K562 (cell line): ENCODE results near the gene SCN7A. TPM values are rescaled to one million over a fixed set of nuclear protein-coding genes. Genes with fewer than 3 reads are reported as not detected.
A peak's percentile ranks its signal among the peaks of the same experiment; 100 is the strongest.

Source experiments
- CREBBP ChIP-seq: IDR thresholded peaks from one replicate; pipeline ENCODE4 v1.6.1; 2012; ENCODE audit warnings: low read depth, mild to moderate bottlenecking, control low read depth, inconsistent platforms, low read length
- ELF4 ChIP-seq: fragments of 450-650 bp; formaldehyde crosslinking; IDR thresholded peaks from 2 replicates; pipeline ENCODE4 v1.4.0; 2022; ENCODE audit warnings: missing genetic modification characterization
- FOXA3 ChIP-seq, 2 experiments: fragments of 450-650 bp in 1 of 2; sonication (generic) in 1 of 2; formaldehyde crosslinking; IDR thresholded peaks in 1 of 2; conservative IDR thresholded peaks in 1 of 2; 2 replicates each; pipeline versions ENCODE4 v1.4.0 to v1.8.0; 2020 to 2022; ENCODE audit warnings: mild to moderate bottlenecking in 2 of 2, missing genetic modification reagents in 1 of 2
- POLR3A ChIP-seq: IDR thresholded peaks from 2 replicates; pipeline ENCODE4 v1.6.1; 2011; ENCODE audit warnings: borderline replicate concordance, mild to moderate bottlenecking, moderate library complexity; ENCODE audit not compliant: insufficient read length, insufficient read depth; ENCODE audit errors: extremely low read depth
- RBM15 ChIP-seq: fragments of 200-400 bp; formaldehyde crosslinking; IDR thresholded peaks from 2 replicates; pipeline ENCODE4 v1.6.1; 2018; ENCODE audit warnings: mild to moderate bottlenecking, low read length, moderate library complexity; ENCODE audit not compliant: insufficient read depth
- RFX7 ChIP-seq: fragments of 250-450 bp; sonication (Bioruptor Pico); IDR thresholded peaks from 2 replicates; pipeline ENCODE4 v1.5.1; 2021; ENCODE audit warnings: mild to moderate bottlenecking
- SMARCC2 ChIP-seq: fragments of 450-650 bp; IDR thresholded peaks from 2 replicates; pipeline ENCODE4 v1.6.1; 2017; ENCODE audit warnings: antibody characterized with exemption, moderate library complexity, mild to moderate bottlenecking, low read depth
- TAL1 ChIP-seq: fragments of 450-650 bp; IDR thresholded peaks from 2 replicates; pipeline ENCODE4 v1.6.1; 2016; ENCODE audit warnings: mild to moderate bottlenecking
- TFAM ChIP-seq: fragments of 250-450 bp; sonication (Bioruptor Pico); conservative IDR thresholded peaks from 2 replicates; pipeline ENCODE4 v1.5.0; 2021; ENCODE audit warnings: mild to moderate bottlenecking, moderate library complexity
- ZNF507 ChIP-seq: conservative IDR thresholded peaks from 2 replicates; pipeline ENCODE4 v1.6.1; 2017; ENCODE audit warnings: missing genetic modification characterization, missing compliant biosample characterization
- polyA plus RNA-seq, 8 experiments: library from polyadenylated mRNA; depleted of rRNA in 4 of 8; stranded (reverse) in 5 of 8; unstranded in 3 of 8; fragments of >200 nt; fragmentation: Nextera tagmentation in 2 of 8; fragmentation: Illumina TruSeq in 1 of 8; extraction: Ambion mirVana in 2 of 8; extraction: Trizol in 1 of 8; gene quantifications; 2 replicates each; pipeline versions ENCODE4 v1.2.1 to v1.2.3, GENCODE V29; 2011 to 2014; ENCODE audit warnings: inconsistent platforms in 1 of 8, missing spikeins in 1 of 8
- total RNA-seq, 7 experiments: library from RNA; depleted of rRNA in 6 of 7; stranded (reverse); fragments of >200 nt in 6 of 7; fragmentation: Illumina TruSeq in 2 of 7; extraction: Trizol in 2 of 7; gene quantifications; 2 replicates each; pipeline versions ENCODE4 v1.2.1 to v1.2.3, GENCODE V29; 2011 to 2021; ENCODE audit warnings: low replicate concordance in 1 of 7
- TF ChIP-seq, protein P1 (sequence below), 2 experiments: fragments of 450-650 bp in 1 of 2; sonication (generic) in 1 of 2; formaldehyde crosslinking in 1 of 2; IDR thresholded peaks; 2 replicates each; pipeline versions ENCODE4 v1.7.1 to v1.9.0; 2016 to 2022; ENCODE audit warnings: inconsistent platforms in 1 of 2, mild to moderate bottlenecking in 1 of 2, missing genetic modification reagents in 1 of 2
- TF ChIP-seq, protein P2 (sequence below): sonication (generic); formaldehyde crosslinking; IDR thresholded peaks from 2 replicates; pipeline ENCODE4 v1.4.0; 2020; ENCODE audit warnings: mild to moderate bottlenecking, missing genetic modification reagents
- TF ChIP-seq, protein P3 (sequence below): fragments of 250-450 bp; sonication (Bioruptor Pico); IDR thresholded peaks from 2 replicates; pipeline ENCODE4 v1.8.0; 2021; ENCODE audit warnings: moderate library complexity, mild to moderate bottlenecking, inconsistent platforms

The SCN7A gene
- total and polyA plus RNA-seq, 9 of the 15 experiments (the other 6 are each of a cell fraction or from before 2014, with no cell fraction given), result under 0.01 to 0.05 (median 0.03) TPM; not detected in 3

DNA sequence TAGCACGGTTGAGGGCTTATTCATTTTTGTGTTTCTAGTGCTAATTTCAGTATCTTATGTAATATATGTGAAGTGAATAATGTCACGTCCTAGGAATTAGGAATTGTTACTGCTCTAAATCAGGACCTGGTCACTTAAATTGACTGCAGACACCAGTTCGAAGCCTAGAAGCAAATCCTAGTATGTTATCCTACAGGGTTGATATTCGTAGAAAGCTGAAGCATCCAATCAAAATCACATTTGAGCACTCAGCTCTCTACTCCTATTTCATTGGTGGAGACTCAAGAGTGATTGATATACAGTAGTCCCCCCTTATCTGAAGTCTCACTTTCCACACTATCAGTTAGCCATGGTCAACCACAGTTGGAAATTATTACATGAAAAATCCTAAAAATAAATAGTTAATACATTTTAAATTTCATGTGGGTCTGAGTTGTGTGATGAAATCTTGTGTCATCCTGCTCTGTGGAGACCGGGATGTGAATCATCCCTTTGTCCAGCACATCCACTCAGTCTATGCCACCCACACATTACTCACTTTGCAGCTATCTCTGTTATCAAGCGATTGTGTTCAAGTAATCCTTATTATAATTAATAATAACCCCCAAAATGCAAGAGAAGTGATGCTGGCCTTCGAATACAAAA is 83.1 kb downstream of the SCN7A start (continued):
- TF ChIP-seq, protein P1, sequence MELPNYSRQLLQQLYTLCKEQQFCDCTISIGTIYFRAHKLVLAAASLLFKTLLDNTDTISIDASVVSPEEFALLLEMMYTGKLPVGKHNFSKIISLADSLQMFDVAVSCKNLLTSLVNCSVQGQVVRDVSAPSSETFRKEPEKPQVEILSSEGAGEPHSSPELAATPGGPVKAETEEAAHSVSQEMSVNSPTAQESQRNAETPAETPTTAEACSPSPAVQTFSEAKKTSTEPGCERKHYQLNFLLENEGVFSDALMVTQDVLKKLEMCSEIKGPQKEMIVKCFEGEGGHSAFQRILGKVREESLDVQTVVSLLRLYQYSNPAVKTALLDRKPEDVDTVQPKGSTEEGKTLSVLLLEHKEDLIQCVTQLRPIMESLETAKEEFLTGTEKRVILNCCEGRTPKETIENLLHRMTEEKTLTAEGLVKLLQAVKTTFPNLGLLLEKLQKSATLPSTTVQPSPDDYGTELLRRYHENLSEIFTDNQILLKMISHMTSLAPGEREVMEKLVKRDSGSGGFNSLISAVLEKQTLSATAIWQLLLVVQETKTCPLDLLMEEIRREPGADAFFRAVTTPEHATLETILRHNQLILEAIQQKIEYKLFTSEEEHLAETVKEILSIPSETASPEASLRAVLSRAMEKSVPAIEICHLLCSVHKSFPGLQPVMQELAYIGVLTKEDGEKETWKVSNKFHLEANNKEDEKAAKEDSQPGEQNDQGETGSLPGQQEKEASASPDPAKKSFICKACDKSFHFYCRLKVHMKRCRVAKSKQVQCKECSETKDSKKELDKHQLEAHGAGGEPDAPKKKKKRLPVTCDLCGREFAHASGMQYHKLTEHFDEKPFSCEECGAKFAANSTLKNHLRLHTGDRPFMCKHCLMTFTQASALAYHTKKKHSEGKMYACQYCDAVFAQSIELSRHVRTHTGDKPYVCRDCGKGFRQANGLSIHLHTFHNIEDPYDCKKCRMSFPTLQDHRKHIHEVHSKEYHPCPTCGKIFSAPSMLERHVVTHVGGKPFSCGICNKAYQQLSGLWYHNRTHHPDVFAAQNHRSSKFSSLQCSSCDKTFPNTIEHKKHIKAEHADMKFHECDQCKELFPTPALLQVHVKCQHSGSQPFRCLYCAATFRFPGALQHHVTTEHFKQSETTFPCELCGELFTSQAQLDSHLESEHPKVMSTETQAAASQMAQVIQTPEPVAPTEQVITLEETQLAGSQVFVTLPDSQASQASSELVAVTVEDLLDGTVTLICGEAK (IDR thresholded peaks at IDR 0.05), result no peak
- TF ChIP-seq, protein P1 (CRISPR knock-in tag; IDR thresholded peaks at IDR 0.05), result no peak
- no peak for TF ChIP-seq TFAM
- no peak for TF ChIP-seq FOXA3 (CRISPR knock-in tag; conservative IDR thresholded peaks at IDR 0.05 in 1 of 2, IDR thresholded peaks at IDR 0.05 in 1 of 2)
- no peak for TF ChIP-seq POLR3A
- TF ChIP-seq TAL1, result no peak
- no peak for TF ChIP-seq RBM15
- no peak for TF ChIP-seq ELF4 (CRISPR knock-in tag)
- TF ChIP-seq SMARCC2, result peak; percentile 88
- no peak for TF ChIP-seq ZNF507 (tag)
- TF ChIP-seq, protein P2, sequence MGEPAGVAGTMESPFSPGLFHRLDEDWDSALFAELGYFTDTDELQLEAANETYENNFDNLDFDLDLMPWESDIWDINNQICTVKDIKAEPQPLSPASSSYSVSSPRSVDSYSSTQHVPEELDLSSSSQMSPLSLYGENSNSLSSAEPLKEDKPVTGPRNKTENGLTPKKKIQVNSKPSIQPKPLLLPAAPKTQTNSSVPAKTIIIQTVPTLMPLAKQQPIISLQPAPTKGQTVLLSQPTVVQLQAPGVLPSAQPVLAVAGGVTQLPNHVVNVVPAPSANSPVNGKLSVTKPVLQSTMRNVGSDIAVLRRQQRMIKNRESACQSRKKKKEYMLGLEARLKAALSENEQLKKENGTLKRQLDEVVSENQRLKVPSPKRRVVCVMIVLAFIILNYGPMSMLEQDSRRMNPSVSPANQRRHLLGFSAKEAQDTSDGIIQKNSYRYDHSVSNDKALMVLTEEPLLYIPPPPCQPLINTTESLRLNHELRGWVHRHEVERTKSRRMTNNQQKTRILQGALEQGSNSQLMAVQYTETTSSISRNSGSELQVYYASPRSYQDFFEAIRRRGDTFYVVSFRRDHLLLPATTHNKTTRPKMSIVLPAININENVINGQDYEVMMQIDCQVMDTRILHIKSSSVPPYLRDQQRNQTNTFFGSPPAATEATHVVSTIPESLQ, result no peak
- TF ChIP-seq CREBBP, result no peak
- TF ChIP-seq, protein P3, sequence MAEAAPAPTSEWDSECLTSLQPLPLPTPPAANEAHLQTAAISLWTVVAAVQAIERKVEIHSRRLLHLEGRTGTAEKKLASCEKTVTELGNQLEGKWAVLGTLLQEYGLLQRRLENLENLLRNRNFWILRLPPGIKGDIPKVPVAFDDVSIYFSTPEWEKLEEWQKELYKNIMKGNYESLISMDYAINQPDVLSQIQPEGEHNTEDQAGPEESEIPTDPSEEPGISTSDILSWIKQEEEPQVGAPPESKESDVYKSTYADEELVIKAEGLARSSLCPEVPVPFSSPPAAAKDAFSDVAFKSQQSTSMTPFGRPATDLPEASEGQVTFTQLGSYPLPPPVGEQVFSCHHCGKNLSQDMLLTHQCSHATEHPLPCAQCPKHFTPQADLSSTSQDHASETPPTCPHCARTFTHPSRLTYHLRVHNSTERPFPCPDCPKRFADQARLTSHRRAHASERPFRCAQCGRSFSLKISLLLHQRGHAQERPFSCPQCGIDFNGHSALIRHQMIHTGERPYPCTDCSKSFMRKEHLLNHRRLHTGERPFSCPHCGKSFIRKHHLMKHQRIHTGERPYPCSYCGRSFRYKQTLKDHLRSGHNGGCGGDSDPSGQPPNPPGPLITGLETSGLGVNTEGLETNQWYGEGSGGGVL (CRISPR knock-in tag), result no peak
- no peak for TF ChIP-seq RFX7 (CRISPR knock-in tag)
